Skeletal muscle satellite cell (primary cell): ENCODE data around the gene MAPK7.

ENCODE experiments used
- H3K27me3 ChIP-seq: 2 replicates; pipeline ENCODE4 v1.7.0; 2013; ENCODE audit warnings: low read length; ENCODE audit not compliant: control insufficient read depth, insufficient read depth
- H3K36me3 ChIP-seq: 2 replicates; pipeline ENCODE4 v1.7.0; 2013; ENCODE audit warnings: mild to moderate bottlenecking, control low read depth, low read length; ENCODE audit not compliant: insufficient read depth
- H3K4me1 ChIP-seq: 2 replicates; pipeline ENCODE4 v1.7.0; 2013; ENCODE audit warnings: low read length; ENCODE audit not compliant: control insufficient read depth, insufficient read depth
- H3K4me2 ChIP-seq: 2 replicates; pipeline ENCODE4 v1.7.0; 2013; ENCODE audit warnings: mild to moderate bottlenecking, low read length
- H3K4me3 ChIP-seq: 2 replicates; pipeline ENCODE4 v1.7.0; 2013; ENCODE audit warnings: low read length
- H3K9ac ChIP-seq: 2 replicates; pipeline ENCODE4 v1.7.0; 2013; ENCODE audit warnings: mild to moderate bottlenecking, low read depth, low read length, moderate library complexity
- H3K9me3 ChIP-seq: replicated peaks from 2 replicates; pipeline ENCODE4 v1.7.0; 2013; ENCODE audit warnings: mild to moderate bottlenecking, control low read depth, low read length

MAPK7 gene

DNA sequence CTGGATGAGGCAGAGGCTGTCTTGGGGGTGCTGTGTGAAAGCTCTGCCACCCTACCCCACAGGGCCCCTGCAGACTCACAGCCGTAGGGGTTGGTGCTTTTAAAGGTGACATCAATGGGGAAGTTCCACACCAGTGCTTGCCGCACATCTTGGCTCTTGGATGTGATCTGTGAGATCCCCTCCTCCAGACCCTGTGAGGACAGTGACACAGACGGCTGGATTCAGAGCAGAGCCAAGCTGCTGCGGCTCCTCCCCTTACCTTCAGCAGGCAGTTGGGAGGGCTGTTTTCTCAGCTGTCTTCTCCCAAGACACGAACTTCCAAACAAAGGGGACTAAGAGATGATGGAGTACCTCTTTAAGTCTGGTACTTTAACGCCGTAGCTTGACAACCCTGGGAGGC, 20.5 kb upstream of the MAPK7 start:
- Histone ChIP-seq H3K4me3 (no peak overlapping the region), H3K9me3 (no peaks in the 10 kb centered on the region), H3K4me2 (no peak overlapping the region), H3K36me3 (no peaks in the 10 kb centered on the region), H3K4me1 (peaks cover 21% of the 10 kb centered on the region), H3K9ac (no peak overlapping the region), H3K27me3 (no peaks in the 10 kb centered on the region)

DNA sequence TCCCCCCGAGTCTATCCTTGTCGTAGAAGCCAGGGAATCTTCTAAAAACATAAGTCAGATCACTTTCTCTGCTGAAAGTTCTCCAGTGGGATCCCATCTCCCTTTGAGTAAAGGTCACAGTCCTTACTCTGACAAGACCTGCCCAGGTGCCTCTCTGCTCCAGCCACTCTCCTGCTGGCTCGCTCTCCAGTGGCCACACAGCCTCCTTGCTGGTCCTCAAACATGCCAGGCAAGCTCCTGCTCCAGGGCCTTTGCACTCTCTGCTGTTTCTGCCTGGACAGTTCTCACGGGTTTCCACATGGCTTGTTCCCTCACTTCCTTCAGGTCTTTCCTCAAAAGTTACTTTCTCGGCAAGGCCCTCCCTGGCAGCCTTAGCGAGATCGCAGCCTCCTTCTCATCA, 19.1 kb upstream of the MAPK7 start:
- Histone ChIP-seq H3K4me1 (peaks cover 18% of the 10 kb centered on the region), H3K36me3 (no peaks in the 10 kb centered on the region), H3K4me3 (no peak overlapping the region), H3K9me3 (no peaks in the 10 kb centered on the region), H3K4me2 (no peak overlapping the region), H3K9ac (no peak overlapping the region), H3K27me3 (no peaks in the 10 kb centered on the region)

DNA sequence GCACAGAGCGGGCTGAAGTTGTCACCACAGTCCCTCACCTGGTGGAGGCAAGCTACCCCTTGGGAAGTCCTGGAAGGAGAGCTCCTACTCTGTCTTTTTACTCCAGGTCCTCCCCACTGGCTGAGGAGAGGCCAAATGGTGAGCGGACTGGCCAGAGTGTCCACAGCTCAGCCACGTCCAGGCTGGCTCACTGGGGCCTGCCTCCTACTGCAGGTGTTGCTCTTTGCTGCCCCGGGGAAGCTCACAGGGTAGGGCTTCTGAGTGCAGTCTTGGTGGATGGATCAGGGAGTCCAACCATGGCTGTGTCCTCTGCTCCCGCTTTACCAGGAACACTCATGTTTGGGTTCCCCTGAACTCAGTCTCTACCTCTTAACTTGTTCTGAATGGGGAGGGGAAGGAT, 18.4 kb upstream of the MAPK7 start:
- H3K27me3 ChIP-seq, result no peaks in the 10 kb centered on the region
- H3K36me3 ChIP-seq, result no peaks in the 10 kb centered on the region
- H3K9ac ChIP-seq, result no peak overlapping the region
- no peak overlapping the region for H3K4me2 ChIP-seq
- H3K9me3 ChIP-seq, result no peaks in the 10 kb centered on the region
- peaks cover 18% of the 10 kb centered on the region for H3K4me1 ChIP-seq
- H3K4me3 ChIP-seq, result no peak overlapping the region

DNA sequence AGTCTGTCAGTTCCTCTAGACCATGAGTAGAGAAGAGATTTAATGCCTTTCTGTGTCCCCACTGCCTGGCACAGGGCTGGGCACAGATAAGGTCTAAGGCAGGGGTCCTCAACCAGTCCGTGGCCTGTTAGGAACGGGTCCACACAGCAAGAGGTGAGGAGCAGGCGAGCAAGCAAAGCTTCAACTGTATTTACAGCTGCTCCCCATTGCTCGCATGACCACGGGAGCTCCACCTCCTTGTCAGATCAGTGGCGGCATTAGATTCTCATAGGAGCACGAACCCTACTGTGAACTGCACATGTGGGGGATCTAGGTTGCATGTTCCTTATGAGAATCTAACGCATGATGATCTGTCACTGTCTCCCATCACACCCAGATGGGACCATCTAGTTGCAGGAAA, 17.5 kb upstream of the MAPK7 start:
- no peaks in the 10 kb centered on the region for H3K9me3 ChIP-seq
- no peaks in the 10 kb centered on the region for H3K36me3 ChIP-seq
- no peaks in the 10 kb centered on the region for H3K27me3 ChIP-seq
- no peak overlapping the region for H3K4me2 ChIP-seq
- H3K4me1 ChIP-seq, result peaks cover 19% of the 10 kb centered on the region
- H3K4me3 ChIP-seq, result no peak overlapping the region
- H3K9ac ChIP-seq, result no peak overlapping the region

DNA sequence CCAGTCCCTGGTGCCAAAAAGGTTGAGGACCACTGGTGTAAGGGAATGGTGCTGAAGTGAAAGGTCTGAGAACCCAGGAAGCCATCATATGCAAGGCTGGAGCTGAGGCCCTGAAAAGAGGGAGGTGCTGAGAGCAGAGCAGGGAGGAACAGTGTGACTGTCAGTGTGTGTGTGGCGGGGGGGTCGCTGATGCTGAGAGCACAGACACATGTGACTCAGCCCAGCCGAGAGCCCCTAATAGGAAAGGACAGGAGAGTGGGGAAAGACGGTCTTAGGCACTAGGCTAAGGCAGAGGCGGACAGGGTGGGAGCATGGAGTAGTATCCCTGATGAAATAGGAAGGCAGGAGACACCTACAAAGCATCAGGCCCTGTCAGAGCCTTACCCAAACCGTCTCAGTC, 17.0 kb upstream of the MAPK7 start:
- Histone ChIP-seq H3K27me3 (no peaks in the 10 kb centered on the region), H3K4me3 (no peak overlapping the region), H3K4me2 (peak overlapping the region; percentile 95), H3K4me1 (peaks cover 19% of the 10 kb centered on the region), H3K36me3 (no peaks in the 10 kb centered on the region), H3K9ac (no peak overlapping the region), H3K9me3 (no peaks in the 10 kb centered on the region)

- peaks cover 19% of the 10 kb centered on the region for H3K4me1 ChIP-seq
Measured at GRCh38 chr17:19361944-19362276, 16.4 kb upstream of the MAPK7 start.

DNA sequence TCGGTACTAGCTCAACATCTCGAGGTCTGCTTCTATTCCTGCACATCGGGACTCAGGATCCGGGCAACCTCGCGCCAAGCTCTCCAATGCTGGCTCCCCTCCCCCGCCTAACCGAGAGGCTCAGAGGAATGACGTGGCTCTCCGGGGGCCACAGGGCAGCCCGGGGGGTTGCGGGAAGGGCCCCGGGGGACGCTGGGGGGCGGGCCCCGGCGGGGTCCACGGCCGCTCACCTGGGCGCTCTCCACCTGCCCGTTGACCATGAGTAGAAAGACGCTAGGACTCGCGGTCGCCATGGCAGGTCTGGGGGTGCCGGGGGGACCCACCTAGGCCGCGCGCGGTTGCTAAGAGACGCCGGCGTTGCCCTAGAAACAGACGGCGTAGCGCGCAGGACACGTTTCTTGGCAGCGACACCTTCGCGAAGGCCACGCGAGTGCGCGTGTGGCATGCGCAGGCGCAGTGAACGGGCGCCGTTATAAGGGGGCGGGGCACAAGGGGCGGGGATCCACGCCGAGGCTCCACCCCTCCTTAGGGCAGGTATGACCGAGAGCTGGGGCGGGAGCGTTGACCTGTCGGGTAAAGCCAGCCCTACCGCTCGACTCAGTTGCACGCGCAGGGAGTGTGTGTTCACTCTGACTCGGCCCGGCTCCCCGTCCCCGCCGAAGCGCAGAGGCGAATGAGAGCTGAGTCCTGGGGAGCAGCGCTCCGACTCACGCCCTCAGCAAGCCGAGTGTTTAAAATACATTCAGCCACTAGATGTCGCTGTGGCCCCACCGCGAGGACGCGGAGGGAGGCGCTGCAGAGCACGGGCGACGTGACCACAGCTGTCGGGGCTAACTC, 15.8 kb upstream of the MAPK7 start, which contains the start of gene B9D1:
TSS of gene B9D1 (minus strand) at position 447 of the 837 bp plus-strand sequence. CDS start at position 293, 154 bp downstream.
- peaks cover 19% of the 10 kb centered on the region for H3K4me1 ChIP-seq
- H3K9me3 ChIP-seq, result no peaks in the 10 kb centered on the region
- peak within 1 kb of the TSS; percentile 78 for H3K9ac ChIP-seq
- H3K27me3 ChIP-seq, result no peaks in the 10 kb centered on the region
- H3K36me3 ChIP-seq, result no peaks in the 10 kb centered on the region
- peak within 1 kb of the TSS; percentile 95 for H3K4me2 ChIP-seq
- H3K4me3 ChIP-seq, result peak within 1 kb of the TSS; percentile 92

More at GRCh38 chr17:19361944-19362276, 16.4 kb upstream of the MAPK7 start:
- Histone ChIP-seq H3K9ac (peak overlapping the region; percentile 78), H3K4me2 (peak overlapping the region; percentile 95), H3K9me3 (no peaks in the 10 kb centered on the region), H3K4me3 (peak overlapping the region; percentile 92), H3K36me3 (no peaks in the 10 kb centered on the region), H3K27me3 (no peaks in the 10 kb centered on the region)

- no peak overlapping the region for H3K9ac ChIP-seq
Measured at GRCh38 chr17:19363114-19363438, 15.2 kb upstream of the MAPK7 start.

DNA sequence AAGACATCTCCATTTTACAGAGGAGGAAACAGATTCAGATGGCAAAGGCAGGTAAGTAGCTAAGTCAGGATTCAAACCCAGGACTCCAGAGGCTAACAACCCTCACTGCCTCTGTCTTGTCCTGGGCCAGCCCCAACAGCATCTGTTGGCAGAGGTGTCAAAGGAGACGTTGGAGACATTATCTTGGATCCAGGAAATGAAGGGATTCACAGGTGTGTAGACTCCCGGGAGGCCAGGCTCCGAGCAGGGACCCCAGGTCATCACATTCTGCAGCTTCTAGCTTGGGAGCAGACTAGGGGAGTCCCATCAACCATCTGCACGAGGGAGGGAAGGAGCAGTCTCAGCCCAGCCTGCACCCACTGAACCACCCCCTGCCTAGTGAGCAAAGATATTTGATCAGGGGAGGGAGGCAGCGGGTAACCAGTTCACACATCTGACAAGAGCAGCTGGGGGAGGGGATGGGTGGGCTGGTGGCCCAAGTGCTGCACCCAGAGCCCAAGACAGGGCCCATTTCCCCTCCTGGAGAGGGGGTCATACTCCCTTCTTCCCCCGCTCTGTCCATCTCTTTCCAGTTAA, 14.8 kb upstream of the MAPK7 start:
- Histone ChIP-seq H3K4me1 (peaks cover 24% of the 10 kb centered on the region), H3K4me2 (no peak overlapping the region), H3K4me3 (no peak overlapping the region), H3K36me3 (no peaks in the 10 kb centered on the region), H3K9me3 (no peaks in the 10 kb centered on the region), H3K9ac (no peak overlapping the region), H3K27me3 (no peaks in the 10 kb centered on the region)

More at GRCh38 chr17:19363114-19363438, 15.2 kb upstream of the MAPK7 start:
- H3K27me3 ChIP-seq, result no peaks in the 10 kb centered on the region
- peak overlapping the region; percentile 92 for H3K4me3 ChIP-seq
- peaks cover 20% of the 10 kb centered on the region for H3K4me1 ChIP-seq
- H3K4me2 ChIP-seq, result peak overlapping the region; percentile 95
- no peaks in the 10 kb centered on the region for H3K36me3 ChIP-seq
- H3K9me3 ChIP-seq, result no peaks in the 10 kb centered on the region

- Histone ChIP-seq H3K36me3 (no peaks in the 10 kb centered on the region), H3K9ac (no peak overlapping the region), H3K9me3 (no peaks in the 10 kb centered on the region), H3K4me2 (peak overlapping the region; percentile 10), H3K27me3 (no peaks in the 10 kb centered on the region), H3K4me3 (no peak overlapping the region), H3K4me1 (peaks cover 29% of the 10 kb centered on the region)
Measured at GRCh38 chr17:19364699-19365498, 13.4 kb upstream of the MAPK7 start.

GRCh38 chr17:19365499-19365817, 12.8 kb upstream of the MAPK7 start:
- no peaks in the 10 kb centered on the region for H3K27me3 ChIP-seq
- no peak overlapping the region for H3K4me3 ChIP-seq
- H3K9me3 ChIP-seq, result no peaks in the 10 kb centered on the region
- no peak overlapping the region for H3K9ac ChIP-seq
- peaks cover 33% of the 10 kb centered on the region for H3K4me1 ChIP-seq
- H3K36me3 ChIP-seq, result no peaks in the 10 kb centered on the region
- no peak overlapping the region for H3K4me2 ChIP-seq
